GM18507 (cell line): Measurements from ENCODE around the gene SIK2.

Experiments used
- DNase-seq: peaks from one replicate; pipeline ENCODE4 v3.0.0; 2011; ENCODE audit warnings: low read depth; ENCODE audit not compliant: insufficient read length; ENCODE audit errors: extremely low spot score
- FAIRE-seq: peaks from 2 replicates; lab custom pipeline; 2011; peaks lifted over from hg19 to GRCh38; lab: Jason Lieb, UNC

SIK2 gene

DNA sequence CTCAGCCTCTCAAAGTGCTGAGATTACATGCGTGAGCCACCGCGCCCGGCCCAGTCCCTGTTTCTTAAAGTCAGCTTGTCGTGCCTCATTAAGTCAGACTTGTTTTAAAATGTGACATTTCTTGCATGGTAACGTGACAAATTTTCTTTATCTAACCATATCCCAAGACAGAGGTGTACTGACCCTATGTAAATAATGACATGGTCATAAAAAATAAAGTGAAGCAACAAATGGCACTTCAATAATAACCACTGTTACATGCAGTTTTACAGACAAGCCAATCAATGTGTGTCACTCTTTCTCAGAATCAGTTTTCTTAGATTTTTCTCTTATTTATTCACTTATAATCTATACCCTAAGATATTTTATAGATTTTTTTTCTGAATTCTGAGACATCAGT lies 26.5 kb upstream of the SIK2 start:
- no peak for FAIRE-seq
- DNase-seq, result no peak

- FAIRE-seq (no peak), DNase-seq (no peak)
Observed at GRCh38 chr11:111577821-111578220, 24.4 kb upstream of the SIK2 start.

DNA sequence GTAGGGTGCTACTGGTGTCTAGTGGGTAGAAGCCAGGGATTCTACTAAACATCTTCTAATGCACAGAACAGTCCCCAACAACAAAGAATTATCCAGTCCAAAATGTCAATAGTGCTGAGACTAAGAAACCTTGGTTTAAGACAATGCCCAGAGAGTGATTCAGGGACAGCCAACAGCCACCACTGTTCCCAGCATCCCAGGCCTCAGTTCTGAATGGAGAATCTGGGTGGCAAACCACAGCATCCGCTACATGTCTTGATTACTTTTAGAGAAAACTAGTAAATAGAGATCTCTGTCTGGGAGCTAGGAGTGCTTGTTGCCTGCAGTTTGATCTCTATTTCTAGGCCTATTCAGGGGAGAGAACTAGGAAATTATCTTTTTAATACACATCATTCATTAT lies 20.9 kb upstream of the SIK2 start:
- no peak for FAIRE-seq
- DNase-seq, result no peak

DNA sequence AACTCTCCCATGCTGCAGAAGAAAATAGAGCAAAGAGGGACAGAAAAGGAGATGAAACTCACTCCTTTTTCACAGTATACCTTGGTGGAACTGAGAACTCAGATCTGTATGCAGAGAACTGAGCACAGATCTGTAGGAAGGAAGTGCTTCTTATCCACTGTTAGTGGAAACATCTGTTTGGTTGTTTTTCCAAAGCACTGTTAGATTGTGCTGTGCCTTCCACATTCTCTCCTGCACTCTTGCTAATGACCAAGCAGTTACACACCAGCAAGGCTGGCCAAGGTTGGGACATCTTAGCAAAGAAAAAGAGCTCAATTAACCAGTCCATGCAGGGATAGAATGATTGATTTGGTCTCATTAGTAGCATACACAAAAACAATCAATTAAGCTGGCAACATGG lies 20.1 kb upstream of the SIK2 start:
- DNase-seq, result no peak
- FAIRE-seq, result peak; percentile 9

DNA sequence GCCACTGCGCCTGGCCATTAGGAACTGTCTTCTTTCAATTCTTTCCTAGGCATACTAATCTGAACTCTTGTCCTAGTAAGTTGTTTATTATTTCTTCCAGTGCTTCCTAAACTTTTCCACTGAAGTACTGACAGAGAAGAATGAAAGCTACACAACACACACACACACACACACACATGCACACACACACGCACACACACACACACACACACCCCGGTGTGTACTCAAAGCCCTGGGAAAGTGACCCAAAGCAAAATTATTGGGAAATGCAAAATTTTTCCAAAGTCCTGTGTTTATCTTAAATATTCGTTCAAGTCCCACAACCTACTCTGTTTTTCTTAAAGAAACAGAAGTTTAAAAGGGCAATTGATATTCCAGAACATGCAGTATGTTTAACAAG lies 19.4 kb upstream of the SIK2 start:
- FAIRE-seq (no peak), DNase-seq (no peak)

GRCh38 chr11:111585371-111585770 lies 16.9 kb upstream of the SIK2 start:
- FAIRE-seq (no peak), DNase-seq (no peak)

GRCh38 chr11:111586388-111586831 lies 15.8 kb upstream of the SIK2 start:
- DNase-seq (no peak), FAIRE-seq (peak; percentile 76)

DNA sequence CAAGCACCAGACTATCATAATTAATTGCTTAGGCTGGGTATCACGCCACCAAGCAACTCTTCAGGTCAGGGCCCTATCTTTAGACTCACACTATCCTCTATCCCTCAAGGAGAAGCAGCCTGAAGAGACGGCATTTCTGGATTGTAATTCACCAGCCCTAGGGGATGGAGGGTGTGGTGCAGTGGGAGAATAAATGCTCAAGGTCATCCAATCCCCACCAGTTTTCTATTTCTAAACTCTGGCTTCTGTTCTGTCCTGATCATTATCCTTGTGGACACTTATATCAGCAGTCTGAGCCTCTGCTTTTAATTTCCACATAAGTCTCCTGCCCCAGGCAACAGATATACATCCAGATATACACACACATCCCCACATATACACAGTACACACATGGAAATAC lies 13.1 kb upstream of the SIK2 start:
- DNase-seq (no peak), FAIRE-seq (no peak)

GRCh38 chr11:111589886-111590499 lies 12.3 kb upstream of the SIK2 start:
- FAIRE-seq, result no peak
- DNase-seq, result no peak

DNA sequence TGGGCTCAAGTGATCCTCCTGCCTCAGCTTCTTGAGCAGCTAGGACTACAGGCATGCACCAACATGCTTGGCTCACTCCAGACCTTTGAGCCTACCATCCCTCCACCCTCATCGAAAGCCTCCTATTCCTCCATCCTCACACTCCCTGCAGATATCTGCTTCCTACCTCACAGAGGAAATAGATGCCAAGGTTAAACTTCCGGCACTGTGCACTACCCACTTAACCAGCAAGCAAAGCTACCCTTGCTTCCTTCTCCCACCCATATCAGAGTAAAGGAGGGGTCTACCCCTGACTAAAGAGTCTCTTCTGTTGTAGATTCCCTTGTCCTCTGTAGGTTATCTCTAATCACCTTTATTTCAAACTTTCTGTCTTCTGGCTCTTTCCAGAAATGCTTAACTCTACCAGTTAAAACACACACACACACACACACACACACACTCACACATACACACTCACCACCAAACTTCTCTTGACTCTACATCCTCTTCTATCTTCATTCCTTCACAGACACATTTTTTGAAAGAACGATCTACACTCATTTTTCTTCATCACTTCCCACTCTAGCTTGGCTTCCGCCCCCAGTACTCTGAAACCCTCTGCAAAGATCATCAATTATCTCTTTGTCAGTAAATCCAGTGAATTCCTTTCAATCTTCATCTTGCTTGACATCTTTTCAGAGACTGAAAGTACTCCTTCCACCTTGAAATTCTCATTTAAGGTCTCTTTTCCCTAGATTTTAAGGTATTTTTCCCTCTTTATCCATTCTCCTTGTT lies 10.9 kb upstream of the SIK2 start:
- DNase-seq (no peak), FAIRE-seq (no peak)

DNA sequence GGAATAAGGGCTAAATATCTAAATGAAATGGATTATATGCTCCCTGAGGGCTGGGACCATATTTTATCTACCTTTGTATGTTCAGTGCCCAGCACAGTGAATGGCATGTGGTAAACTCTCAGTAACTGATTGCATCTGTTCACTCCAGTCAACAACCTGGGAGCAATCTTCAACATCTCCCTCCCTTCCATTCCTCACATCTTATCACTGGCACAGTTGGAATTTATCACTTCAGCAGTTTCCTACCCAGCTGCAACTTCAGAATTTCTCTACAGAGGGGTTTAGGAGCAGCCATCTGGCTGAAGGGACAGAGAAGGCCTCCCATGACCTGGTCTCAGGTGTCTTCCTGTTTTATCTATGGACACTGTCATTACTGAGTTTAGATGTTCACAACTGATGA lies 9.8 kb upstream of the SIK2 start:
- DNase-seq (no peak), FAIRE-seq (no peak)

DNA sequence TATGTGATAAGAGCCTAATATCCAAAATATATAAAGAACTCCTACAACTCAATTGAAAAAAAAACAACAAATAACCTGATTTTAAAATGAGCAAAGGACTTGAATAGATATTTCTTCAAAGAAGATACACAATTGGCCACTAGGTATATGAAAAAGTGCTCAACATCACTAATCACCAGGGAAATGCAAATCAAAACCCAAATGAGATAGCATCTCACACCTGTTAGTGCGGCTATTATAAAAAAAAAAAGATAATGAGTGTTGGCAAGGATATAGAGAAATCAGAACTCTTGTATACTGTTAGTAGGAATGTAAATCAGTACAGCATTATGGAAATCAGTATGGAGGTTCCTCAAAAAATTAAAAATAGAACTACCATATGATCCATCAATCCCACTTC lies 5.9 kb upstream of the SIK2 start:
- FAIRE-seq (no peak), DNase-seq (no peak)

GRCh38 chr11:111598148-111598547 lies 4.1 kb upstream of the SIK2 start:
- DNase-seq, result no peak
- FAIRE-seq, result no peak

- DNase-seq, result no peak
- no peak for FAIRE-seq
Observed at GRCh38 chr11:111598559-111598958, 3.7 kb upstream of the SIK2 start.

DNA sequence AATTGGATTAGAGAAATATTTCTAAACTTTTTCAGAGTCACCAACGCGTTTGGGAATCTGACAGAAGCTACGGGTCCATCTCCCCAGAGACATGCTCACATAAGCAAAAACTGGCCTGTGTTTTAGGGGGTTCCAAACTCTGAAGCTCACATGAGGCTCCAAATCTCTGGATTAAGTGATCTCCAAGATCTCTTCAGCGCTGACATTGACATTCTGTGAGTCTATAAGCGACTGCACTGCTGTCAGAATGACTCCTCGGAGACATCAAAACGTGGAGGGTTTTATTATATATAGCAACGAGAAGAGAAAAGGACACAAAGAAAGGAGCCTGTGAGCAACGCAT lies 642 bp upstream of the SIK2 start:
- FAIRE-seq, result no peak
- no peak for DNase-seq

DNA sequence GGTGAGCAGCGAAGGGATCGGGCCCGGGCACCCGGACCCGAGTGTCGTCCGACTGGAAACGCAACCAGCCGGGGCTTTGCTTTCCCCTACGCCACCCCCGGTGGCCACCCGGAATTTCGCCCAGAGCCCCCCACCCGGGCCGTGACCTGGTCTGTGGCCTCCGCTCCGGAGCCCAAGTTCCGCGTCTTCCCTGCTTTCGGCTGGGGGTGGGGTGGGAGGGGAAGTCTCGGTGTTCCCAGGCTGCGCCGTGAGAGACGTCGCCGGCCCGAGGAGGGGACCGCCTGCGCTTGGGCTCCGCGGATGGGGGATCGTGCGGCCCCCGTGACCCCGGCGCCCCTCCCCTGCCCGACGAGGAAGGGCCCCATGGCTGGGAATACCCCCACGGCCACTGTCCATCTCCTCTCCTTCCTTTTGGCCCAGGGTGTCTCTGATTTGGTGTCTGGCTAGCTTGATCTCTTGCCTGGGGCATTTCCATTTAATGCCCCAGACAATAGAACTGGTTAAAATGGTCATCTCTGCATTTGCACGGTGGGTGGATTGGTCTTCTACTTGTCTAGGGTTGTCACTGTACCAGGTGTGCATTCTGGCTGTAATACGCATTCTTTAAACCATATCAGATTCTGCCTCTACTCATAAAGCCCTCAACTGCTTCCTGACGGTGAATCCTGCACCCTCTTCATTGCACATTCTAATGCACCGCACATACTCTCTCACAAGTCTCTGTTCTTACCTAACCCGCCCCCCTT lies 789 bp downstream of the SIK2 start:
- DNase-seq, result no peak
- FAIRE-seq, result peak; percentile 36

DNA sequence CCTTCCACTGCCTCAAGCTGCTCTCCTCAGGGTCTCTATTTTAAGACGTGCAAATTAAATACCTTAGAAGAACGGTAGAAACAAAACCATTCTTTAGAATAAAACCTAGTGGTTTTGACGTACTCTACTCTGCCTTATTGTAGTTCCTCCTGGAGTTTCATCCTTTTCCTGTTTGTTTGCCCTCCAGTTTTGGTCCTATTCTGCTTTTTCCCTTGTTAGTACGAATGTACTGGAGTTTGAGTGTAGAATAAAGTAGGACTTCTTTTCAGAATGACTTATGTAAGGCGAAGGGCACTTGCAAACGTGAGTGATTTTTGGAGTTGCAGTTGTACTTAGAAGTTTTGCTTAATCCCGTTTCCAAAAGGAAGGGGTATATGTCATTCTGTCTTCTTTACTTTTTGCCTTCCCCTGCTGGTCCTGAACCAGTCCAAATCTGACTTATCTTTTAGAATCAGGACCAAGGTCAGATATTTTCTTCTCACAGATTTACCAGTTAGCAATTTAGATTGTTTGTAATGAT lies 1.4 kb downstream of the SIK2 start:
- no peak for DNase-seq
- FAIRE-seq, result no peak

GRCh38 chr11:111604392-111605009 lies 2.3 kb downstream of the SIK2 start:
- FAIRE-seq, result peak; percentile 80
- no peak for DNase-seq

GRCh38 chr11:111605681-111606080 lies 3.4 kb downstream of the SIK2 start:
- FAIRE-seq (no peak), DNase-seq (no peak)

DNA sequence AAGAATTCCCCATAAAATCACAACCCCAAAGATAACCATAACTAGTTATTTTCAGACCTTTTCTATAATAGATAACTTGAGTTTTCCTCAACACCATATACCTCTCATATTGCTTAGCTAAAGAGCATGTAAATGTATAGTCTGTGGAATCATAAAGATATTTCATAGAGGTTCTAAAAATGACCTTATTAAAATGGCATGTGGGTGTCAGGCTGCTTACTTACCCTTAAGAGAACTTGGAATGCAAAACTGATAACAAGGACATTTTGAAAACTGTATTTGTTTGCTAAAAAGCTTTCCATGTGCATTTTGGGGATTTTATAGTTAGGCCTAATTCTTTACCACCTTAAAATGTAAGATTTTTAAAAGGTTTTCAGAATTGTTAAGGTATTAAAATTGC lies 4.7 kb downstream of the SIK2 start:
- DNase-seq, result no peak
- FAIRE-seq, result no peak
